Measurements from ENCODE around the gene ITGB2. TPM values are rescaled to one million over a fixed set of nuclear protein-coding genes. Genes with fewer than 3 reads are reported as not detected.

Gene ITGB2
- total RNA-seq, 1 experiment from 2014 or later, result 1.5 TPM

GRCh38 chr21:44891631-44892031 lies 29.1 kb downstream of the ITGB2 start:
- H3K36me3 ChIP-seq (ENCODE audit: control insufficient read depth in 1 of 2, insufficient read depth in 2 of 2, low read length in 2 of 2), result no peaks in the 10 kb centered on the region
- POLR2A ChIA-PET, result no interaction called here
- H3K27ac ChIP-seq (ENCODE audit: low read depth, low read length), result no peak overlapping the region
- H3K79me2 ChIP-seq (ENCODE audit: insufficient read depth, low read length), result no peaks in the 10 kb centered on the region
- intact Hi-C loops (cut with micrococcal nuclease), result loop anchor here (5.0 kb wide), 1 partner anchor 36 kb away; no protein-coding TSS in a partner anchor
- TF ChIP-seq POLR2A (IDR thresholded peaks at IDR 0.05; ENCODE audit: borderline replicate concordance, extremely low read depth, insufficient read depth, insufficient read length) (no peak), EGR1 (IDR thresholded peaks at IDR 0.05; ENCODE audit: low read depth) (no peak), EZH2 (IDR thresholded peaks at IDR 0.05) (no peak), TCF7L2 (IDR thresholded peaks at IDR 0.05; ENCODE audit: borderline replicate concordance, extremely low read depth, insufficient read depth, insufficient read length) (no peak), FOSL1 (IDR thresholded peaks at IDR 0.05; ENCODE audit: low read depth) (no peak), SP1 (IDR thresholded peaks at IDR 0.05; ENCODE audit: low read depth) (no peak), EZH2phosphoT487 (IDR thresholded peaks at IDR 0.05; ENCODE audit: borderline replicate concordance) (no peak), ZFX (IDR thresholded peaks at IDR 0.05) (no peak), POLR2AphosphoS5 (IDR thresholded peaks at IDR 0.05; ENCODE audit: low read depth, low read length) (no peak), YY1 (IDR thresholded peaks at IDR 0.05; ENCODE audit: extremely low read depth, insufficient replicate concordance, low read depth, low read length) (no peak), MAX (IDR thresholded peaks at IDR 0.05) (no peak), ELF1 (IDR thresholded peaks at IDR 0.05; ENCODE audit: borderline replicate concordance, low read depth) (no peak), JUND (IDR thresholded peaks at IDR 0.05) (no peak), ZNF274 (IDR thresholded peaks at IDR 0.05; ENCODE audit: low read depth, low read length) (no peak), CBX3 (IDR thresholded peaks at IDR 0.05; ENCODE audit: low read depth) (no peak), ATF3 (IDR thresholded peaks at IDR 0.05) (no peak), SIN3A (IDR thresholded peaks at IDR 0.05; ENCODE audit: low read depth) (no peak), REST (IDR thresholded peaks at IDR 0.05; ENCODE audit: low read depth) (no peak), CTCF (IDR thresholded peaks at IDR 0.05 in 2 of 3, conservative IDR thresholded peaks at IDR 0.05 in 1 of 3; ENCODE audit: borderline replicate concordance in 1 of 3, insufficient read depth in 1 of 3, low read depth in 2 of 3, low read length in 2 of 3) (no peak)
- H3K9me2 ChIP-seq (ENCODE audit: insufficient read depth), result no peaks in the 10 kb centered on the region
- H3K4me3 ChIP-seq (replicated peaks in 1 of 2; ENCODE audit: low read depth in 1 of 2, low read length in 2 of 2), result no peak overlapping the region
- RAD21 ChIA-PET (ENCODE audit: low non-redundant PET in 1 of 2, low total read pairs in 2 of 2, uncharacterized antibody in 2 of 2, unreplicated experiment in 2 of 2), result no interaction called here
- no peaks in the 10 kb centered on the region for H3K4me1 ChIP-seq (ENCODE audit: control insufficient read depth in 1 of 2, insufficient read depth in 2 of 2, low read length in 2 of 2)
- no peak overlapping the region for H2AFZ ChIP-seq (ENCODE audit: low read depth, low read length, poor library complexity, severe bottlenecking)
- no peak for ATAC-seq
- DNase-seq (ENCODE audit: low read depth, low spot score), result no peak
- no peaks in the 10 kb centered on the region for H4K20me1 ChIP-seq (ENCODE audit: insufficient read depth)
- H3K9me3 ChIP-seq (ENCODE audit: control insufficient read depth in 1 of 2, insufficient read depth in 1 of 2, low read depth in 1 of 2, low read length in 2 of 2), result no peaks in the 10 kb centered on the region
- no TSS peak for BruUV-seq (replicated peaks)
- CTCF ChIA-PET, result interaction anchor here (0.7 to 2.3 kb wide), 5 partner anchors 58 to 249 kb away, joined by 3 to 22 read pairs (median 6); no protein-coding TSS in a partner anchor
- no peak overlapping the region for H3K9ac ChIP-seq (ENCODE audit: low read length)
- no peak overlapping the region for H3K4me2 ChIP-seq (ENCODE audit: low read length)
- H3K27me3 ChIP-seq (ENCODE audit: insufficient read depth, low read length), result no peaks in the 10 kb centered on the region
